ENCODE data around the gene PLA2G2F. TPM values are rescaled to one million over a fixed set of nuclear protein-coding genes. Genes with fewer than 3 reads are reported as not detected.
A peak's percentile ranks its signal among the peaks of the same experiment; 100 is the strongest.

Gene PLA2G2F
- total and polyA plus RNA-seq, 9 of the 15 experiments (the other 6 are each of a cell fraction or from before 2014, with no cell fraction given): not detected

DNA sequence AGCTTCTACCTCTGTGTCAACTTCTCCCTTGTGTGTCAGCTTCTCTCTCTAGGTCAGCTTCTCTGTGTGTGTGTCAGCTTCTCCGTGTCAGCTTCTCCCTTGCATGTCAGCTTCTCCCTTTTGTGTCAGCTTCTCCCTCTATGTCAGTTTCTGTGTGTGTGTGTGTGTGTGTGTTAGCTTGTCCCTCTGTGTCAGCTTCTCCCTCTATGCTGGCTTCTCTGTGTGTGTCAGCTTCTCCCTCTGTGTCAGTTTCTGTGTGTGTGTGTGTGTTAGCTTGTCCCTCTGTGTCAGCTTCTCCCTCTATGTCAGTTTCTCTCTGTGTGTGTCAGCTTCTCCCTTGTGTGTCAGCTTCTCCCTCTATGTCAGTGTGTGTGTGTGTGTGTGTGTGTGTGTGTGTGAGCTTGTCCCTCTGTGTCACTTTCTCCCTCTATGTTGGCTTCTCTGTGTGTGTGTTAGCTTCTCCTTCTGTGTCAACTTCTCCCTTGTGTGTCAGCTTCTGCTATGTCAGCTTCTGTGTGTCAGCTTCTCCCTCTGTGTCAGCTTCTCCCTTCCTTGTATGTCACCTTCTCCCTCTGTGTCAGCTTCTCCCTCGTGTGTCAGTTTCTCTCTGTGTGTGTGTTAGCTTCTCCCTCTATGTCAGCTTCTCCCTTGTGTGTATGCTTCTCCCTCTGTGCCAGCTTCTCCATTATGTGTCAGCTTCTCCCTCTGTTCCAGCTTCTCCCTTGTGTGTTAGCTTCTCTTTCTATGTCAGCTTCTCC, 40.4 kb downstream of the PLA2G2F start (continued):
- TF ChIP-seq, protein P1, sequence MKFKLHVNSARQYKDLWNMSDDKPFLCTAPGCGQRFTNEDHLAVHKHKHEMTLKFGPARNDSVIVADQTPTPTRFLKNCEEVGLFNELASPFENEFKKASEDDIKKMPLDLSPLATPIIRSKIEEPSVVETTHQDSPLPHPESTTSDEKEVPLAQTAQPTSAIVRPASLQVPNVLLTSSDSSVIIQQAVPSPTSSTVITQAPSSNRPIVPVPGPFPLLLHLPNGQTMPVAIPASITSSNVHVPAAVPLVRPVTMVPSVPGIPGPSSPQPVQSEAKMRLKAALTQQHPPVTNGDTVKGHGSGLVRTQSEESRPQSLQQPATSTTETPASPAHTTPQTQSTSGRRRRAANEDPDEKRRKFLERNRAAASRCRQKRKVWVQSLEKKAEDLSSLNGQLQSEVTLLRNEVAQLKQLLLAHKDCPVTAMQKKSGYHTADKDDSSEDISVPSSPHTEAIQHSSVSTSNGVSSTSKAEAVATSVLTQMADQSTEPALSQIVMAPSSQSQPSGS (CRISPR knock-in tag; IDR thresholded peaks at IDR 0.05): no peak
- TF ChIP-seq ZNF217 (CRISPR knock-in tag; IDR thresholded peaks at IDR 0.05) (no peak), KHSRP (IDR thresholded peaks at IDR 0.05) (no peak), EHMT2 (IDR thresholded peaks at IDR 0.05) (no peak), ZNF384 (IDR thresholded peaks at IDR 0.05; ENCODE audit: low read depth, low read length) (no peak), SMARCB1 (IDR thresholded peaks at IDR 0.05; ENCODE audit: insufficient read length, low read depth) (no peak), HNRNPH1 (optimal IDR thresholded peaks at IDR 0.05; ENCODE audit: low read depth, low read length) (no peak), POLR2AphosphoS2 (IDR thresholded peaks at IDR 0.05; ENCODE audit: low read length) (no peak), ZEB2 (IDR thresholded peaks at IDR 0.05) (no peak), RBM34 (IDR thresholded peaks at IDR 0.05; ENCODE audit: borderline replicate concordance, insufficient read depth, low read length) (no peak), CBX1 (IDR thresholded peaks at IDR 0.05; ENCODE audit: low read depth) (no peak), ZZZ3 (IDR thresholded peaks at IDR 0.05) (no peak), PHF20 (IDR thresholded peaks at IDR 0.05; ENCODE audit: partially characterized antibody) (peak; percentile 22), ZNF24 (IDR thresholded peaks at IDR 0.05) (no peak), KAT7 (CRISPR knock-in tag; IDR thresholded peaks at IDR 0.05; ENCODE audit: borderline replicate concordance) (no peak), ARID1B (IDR thresholded peaks at IDR 0.05) (no peak), ZNF561 (CRISPR knock-in tag; conservative IDR thresholded peaks at IDR 0.05) (no peak), E2F3 (CRISPR knock-in tag; IDR thresholded peaks at IDR 0.05) (no peak)
- TF ChIP-seq, protein P2, sequence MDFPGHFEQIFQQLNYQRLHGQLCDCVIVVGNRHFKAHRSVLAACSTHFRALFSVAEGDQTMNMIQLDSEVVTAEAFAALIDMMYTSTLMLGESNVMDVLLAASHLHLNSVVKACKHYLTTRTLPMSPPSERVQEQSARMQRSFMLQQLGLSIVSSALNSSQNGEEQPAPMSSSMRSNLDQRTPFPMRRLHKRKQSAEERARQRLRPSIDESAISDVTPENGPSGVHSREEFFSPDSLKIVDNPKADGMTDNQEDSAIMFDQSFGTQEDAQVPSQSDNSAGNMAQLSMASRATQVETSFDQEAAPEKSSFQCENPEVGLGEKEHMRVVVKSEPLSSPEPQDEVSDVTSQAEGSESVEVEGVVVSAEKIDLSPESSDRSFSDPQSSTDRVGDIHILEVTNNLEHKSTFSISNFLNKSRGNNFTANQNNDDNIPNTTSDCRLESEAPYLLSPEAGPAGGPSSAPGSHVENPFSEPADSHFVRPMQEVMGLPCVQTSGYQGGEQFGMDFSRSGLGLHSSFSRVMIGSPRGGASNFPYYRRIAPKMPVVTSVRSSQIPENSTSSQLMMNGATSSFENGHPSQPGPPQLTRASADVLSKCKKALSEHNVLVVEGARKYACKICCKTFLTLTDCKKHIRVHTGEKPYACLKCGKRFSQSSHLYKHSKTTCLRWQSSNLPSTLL (IDR thresholded peaks at IDR 0.05): no peak; the same call in 1 of the 2 replicates
- TF ChIP-seq, protein P3, sequence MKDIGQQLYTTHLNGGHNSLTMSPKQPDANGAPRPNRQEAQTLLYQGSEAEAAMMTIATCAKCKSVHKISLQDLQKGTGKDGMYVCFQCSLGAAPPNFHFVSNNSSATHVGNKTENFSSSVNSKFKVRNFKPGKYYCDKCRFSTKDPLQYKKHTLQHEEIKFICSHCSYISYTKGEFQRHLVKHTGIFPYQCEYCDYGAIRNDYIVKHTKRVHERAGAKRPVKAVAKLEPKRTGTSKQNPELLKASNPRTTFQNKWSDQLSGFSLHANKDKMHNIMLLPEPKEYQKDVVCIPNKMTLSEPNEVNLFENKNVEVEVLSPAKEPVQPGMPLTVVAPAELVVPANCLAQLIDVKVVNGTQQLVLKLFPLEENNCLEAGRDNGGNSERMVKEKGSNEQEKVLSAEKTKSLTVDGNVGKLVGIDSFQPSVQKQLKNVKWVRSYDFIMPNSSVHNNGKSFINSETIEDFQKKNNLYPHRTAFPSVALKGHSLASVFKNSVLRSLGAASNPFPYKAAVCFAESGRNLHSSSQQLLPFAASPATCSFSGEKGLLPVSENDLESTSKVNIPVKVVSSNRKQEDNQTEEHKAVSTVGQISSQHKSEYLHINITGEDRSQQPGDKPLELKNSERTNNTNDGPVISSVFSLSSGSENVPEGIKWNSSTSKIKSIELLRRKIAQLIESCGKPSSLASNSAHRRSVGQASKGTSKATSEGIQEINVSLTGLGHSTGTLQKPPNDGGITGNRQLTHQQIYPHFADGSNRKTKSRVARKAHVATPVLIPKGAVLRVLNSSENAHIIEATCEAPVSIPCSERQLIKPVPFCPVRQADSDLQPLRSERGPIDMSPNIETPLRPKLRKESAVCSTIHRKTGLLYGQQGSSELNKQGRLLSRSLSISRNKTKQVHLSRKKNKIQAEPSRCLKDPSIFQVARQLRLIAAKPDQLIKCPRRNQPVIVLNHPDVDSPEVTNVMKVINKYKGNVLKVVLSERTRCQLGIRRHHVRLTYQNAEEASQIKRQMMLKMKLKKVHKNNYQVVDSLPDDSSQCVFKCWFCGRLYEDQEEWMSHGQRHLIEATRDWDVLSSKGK (CRISPR knock-in tag; IDR thresholded peaks at IDR 0.05): no peak
- TF ChIP-seq, protein P4, sequence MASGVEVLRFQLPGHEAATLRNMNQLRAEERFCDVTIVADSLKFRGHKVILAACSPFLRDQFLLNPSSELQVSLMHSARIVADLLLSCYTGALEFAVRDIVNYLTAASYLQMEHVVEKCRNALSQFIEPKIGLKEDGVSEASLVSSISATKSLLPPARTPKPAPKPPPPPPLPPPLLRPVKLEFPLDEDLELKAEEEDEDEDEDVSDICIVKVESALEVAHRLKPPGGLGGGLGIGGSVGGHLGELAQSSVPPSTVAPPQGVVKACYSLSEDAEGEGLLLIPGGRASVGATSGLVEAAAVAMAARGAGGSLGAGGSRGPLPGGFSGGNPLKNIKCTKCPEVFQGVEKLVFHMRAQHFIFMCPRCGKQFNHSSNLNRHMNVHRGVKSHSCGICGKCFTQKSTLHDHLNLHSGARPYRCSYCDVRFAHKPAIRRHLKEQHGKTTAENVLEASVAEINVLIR (CRISPR knock-in tag; IDR thresholded peaks at IDR 0.05): no peak
- TF ChIP-seq, protein P5, sequence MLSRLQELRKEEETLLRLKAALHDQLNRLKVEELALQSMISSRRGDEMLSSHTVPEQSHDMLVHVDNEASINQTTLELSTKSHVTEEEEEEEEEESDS (CRISPR knock-in tag; IDR thresholded peaks at IDR 0.05): no peak

Data from K562 (cell line).